ENCODE measurements around the gene TRAPPC12. TPM values are rescaled to one million over a fixed set of nuclear protein-coding genes. Genes with fewer than 3 reads are reported as not detected.

Gene TRAPPC12
- total RNA-seq, 2 experiments from 2014 or later, result 60.0 to 73.1 TPM

DNA sequence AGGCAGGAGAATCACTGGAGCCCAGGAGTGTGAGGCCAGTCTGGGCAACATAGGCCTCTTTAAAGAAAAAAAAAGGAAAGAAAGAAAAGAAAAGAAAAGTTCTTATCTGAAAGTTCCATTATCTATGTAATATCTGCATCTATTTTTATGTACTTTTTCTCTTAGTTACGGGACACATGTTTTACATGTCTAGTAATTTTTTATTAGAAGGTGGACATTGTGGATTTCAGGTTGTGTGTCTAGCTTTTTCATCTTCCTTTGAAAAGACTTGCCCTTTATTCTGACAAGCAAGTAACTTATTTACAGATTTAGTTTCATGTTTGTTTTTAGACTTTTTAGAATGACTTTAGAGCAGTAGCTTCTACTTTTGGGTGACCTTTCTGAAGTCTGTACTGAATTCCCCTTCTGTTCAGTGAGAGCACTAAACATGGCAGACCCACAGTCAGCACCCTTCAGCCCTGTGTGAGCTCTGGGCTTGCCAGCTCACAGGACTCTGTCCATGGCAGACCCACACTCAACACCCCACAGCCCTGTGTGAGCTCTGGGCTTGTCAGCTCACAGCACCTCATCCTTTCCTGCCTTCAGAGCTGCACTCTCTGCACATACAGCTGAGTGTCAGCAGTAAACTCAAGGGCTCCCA, 17.5 kb downstream of the TRAPPC12 start:
- intact Hi-C loops (cut with DNase I, micrococcal nuclease), result no loop called here
- H3K27ac Mint-ChIP-seq, result no peak overlapping the region
- H3K9me3 Mint-ChIP-seq (ENCODE audit: low read depth), result peaks cover 19% of the 10 kb centered on the region

DNA sequence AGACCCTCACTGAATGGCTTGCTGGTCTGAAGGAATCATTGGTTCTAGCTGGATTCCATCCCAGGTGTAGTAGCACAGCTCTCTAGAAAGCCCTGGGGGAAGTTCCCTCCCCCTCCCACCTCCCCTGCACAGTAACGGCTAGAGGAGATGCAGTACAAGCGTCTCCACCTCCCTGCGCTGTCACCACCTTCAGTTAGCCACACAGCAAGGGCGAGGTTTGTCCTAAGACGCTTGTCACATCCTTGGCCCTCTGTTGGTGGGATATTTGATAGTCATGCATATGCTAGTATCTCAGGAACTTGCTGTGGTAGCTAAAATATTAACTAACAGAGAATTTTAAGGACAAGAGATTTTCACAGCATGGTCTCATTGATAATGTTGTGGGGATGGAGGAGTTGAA, 19.4 kb downstream of the TRAPPC12 start:
- intact Hi-C loops (cut with DNase I, micrococcal nuclease), result no loop called here
- H3K36me3 Mint-ChIP-seq (ENCODE audit: low read depth), result peaks cover 66% of the 10 kb centered on the region
- H3K27me3 Mint-ChIP-seq, result no peaks in the 10 kb centered on the region
- ChIA-PET POLR2A (no interaction called here), CTCF (no interaction called here)
- no peak overlapping the region for H3K4me3 Mint-ChIP-seq
- H3K9me3 Mint-ChIP-seq (ENCODE audit: low read depth), result peaks cover 19% of the 10 kb centered on the region
- no peak for DNase-seq
- ATAC-seq, result no peak
- no peaks in the 10 kb centered on the region for H3K4me1 Mint-ChIP-seq
- no peak overlapping the region for H3K27ac Mint-ChIP-seq

More for the DNA sequence above, 17.5 kb downstream of the TRAPPC12 start:
- ATAC-seq (no peak), DNase-seq (no peak)
- Mint-ChIP-seq H3K4me1 (peaks cover 2% of the 10 kb centered on the region), H3K27me3 (no peaks in the 10 kb centered on the region), H3K4me3 (no peak overlapping the region), H3K36me3 (ENCODE audit: low read depth) (peaks cover 72% of the 10 kb centered on the region)
- ChIA-PET CTCF (interaction anchor here (1.1 to 1.3 kb wide), 2 partner anchors 26 to 255 kb away, joined by 3 to 5 read pairs; no protein-coding TSS in a partner anchor), POLR2A (no interaction called here)

- Mint-ChIP-seq H3K36me3 (ENCODE audit: low read depth) (peaks cover 64% of the 10 kb centered on the region), H3K4me1 (no peaks in the 10 kb centered on the region), H3K4me3 (no peak overlapping the region), H3K27ac (no peak overlapping the region), H3K27me3 (no peaks in the 10 kb centered on the region), H3K9me3 (ENCODE audit: low read depth) (peaks cover 19% of the 10 kb centered on the region)
- ChIA-PET POLR2A (no interaction called here), CTCF (no interaction called here)
- intact Hi-C loops (cut with DNase I, micrococcal nuclease), result no loop called here
- ATAC-seq, result no peak
- no peak for DNase-seq
Measured at GRCh38 chr2:3399381-3399780, 19.9 kb downstream of the TRAPPC12 start.

- Mint-ChIP-seq H3K27me3 (no peaks in the 10 kb centered on the region), H3K36me3 (ENCODE audit: low read depth) (peaks cover 63% of the 10 kb centered on the region), H3K4me3 (no peak overlapping the region), H3K4me1 (no peaks in the 10 kb centered on the region), H3K9me3 (ENCODE audit: low read depth) (peaks cover 18% of the 10 kb centered on the region), H3K27ac (no peak overlapping the region)
- ATAC-seq, result no peak
- DNase-seq, result no peak
- ChIA-PET POLR2A (no interaction called here), CTCF (no interaction called here)
- intact Hi-C loops (cut with DNase I, micrococcal nuclease), result no loop called here
Measured at GRCh38 chr2:3399829-3400228, 20.3 kb downstream of the TRAPPC12 start.

GRCh38 chr2:3403587-3404334, 24.3 kb downstream of the TRAPPC12 start:
- ATAC-seq, result no peak
- POLR2A ChIA-PET, result no interaction called here
- peaks cover 35% of the 10 kb centered on the region for H3K36me3 Mint-ChIP-seq (ENCODE audit: low read depth)
- CTCF ChIA-PET, result interaction anchor here (2.5 kb wide), 1 partner anchor 20 kb away, joined by 9 read pairs; no protein-coding TSS in a partner anchor
- H3K4me3 Mint-ChIP-seq, result no peak overlapping the region
- DNase-seq, result no peak
- intact Hi-C loops (cut with DNase I, micrococcal nuclease), result no loop called here
- no peak overlapping the region for H3K27ac Mint-ChIP-seq
- no peaks in the 10 kb centered on the region for H3K27me3 Mint-ChIP-seq
- H3K4me1 Mint-ChIP-seq, result no peaks in the 10 kb centered on the region
- no peaks in the 10 kb centered on the region for H3K9me3 Mint-ChIP-seq (ENCODE audit: low read depth)

- H3K9me3 Mint-ChIP-seq (ENCODE audit: low read depth), result no peaks in the 10 kb centered on the region
- CTCF ChIA-PET, result interaction anchor here (3.0 kb wide), 1 partner anchor 20 kb away, joined by 14 read pairs; no protein-coding TSS in a partner anchor
- no peaks in the 10 kb centered on the region for H3K4me1 Mint-ChIP-seq
- no peak overlapping the region for H3K27ac Mint-ChIP-seq
- H3K27me3 Mint-ChIP-seq, result no peaks in the 10 kb centered on the region
- H3K36me3 Mint-ChIP-seq (ENCODE audit: low read depth), result peaks cover 36% of the 10 kb centered on the region
- ATAC-seq, result no peak
- POLR2A ChIA-PET, result no interaction called here
- no peak overlapping the region for H3K4me3 Mint-ChIP-seq
- DNase-seq, result no peak
- intact Hi-C loops (cut with DNase I, micrococcal nuclease), result no loop called here
Measured at GRCh38 chr2:3404349-3404894, 24.9 kb downstream of the TRAPPC12 start.

GRCh38 chr2:3405307-3405706, 25.8 kb downstream of the TRAPPC12 start:
- no peak for ATAC-seq

GRCh38 chr2:3405876-3406275, 26.4 kb downstream of the TRAPPC12 start:
- H3K27me3 Mint-ChIP-seq, result no peaks in the 10 kb centered on the region
- POLR2A ChIA-PET, result interaction anchor here (0.6 kb wide), 1 partner anchor 13 kb away, joined by 6 read pairs; no protein-coding TSS in a partner anchor

More at GRCh38 chr2:3405307-3405706, 25.8 kb downstream of the TRAPPC12 start:
- DNase-seq, result no peak
- Mint-ChIP-seq H3K27ac (no peak overlapping the region), H3K36me3 (ENCODE audit: low read depth) (peaks cover 37% of the 10 kb centered on the region), H3K9me3 (ENCODE audit: low read depth) (no peaks in the 10 kb centered on the region), H3K4me3 (no peak overlapping the region), H3K4me1 (peaks cover 5% of the 10 kb centered on the region), H3K27me3 (no peaks in the 10 kb centered on the region)
- POLR2A ChIA-PET, result interaction anchor here (0.6 kb wide), 1 partner anchor 12 kb away, joined by 6 read pairs; no protein-coding TSS in a partner anchor
- intact Hi-C loops (cut with DNase I, micrococcal nuclease), result no loop called here
- CTCF ChIA-PET, result interaction anchor here (3.0 kb wide), 1 partner anchor 19 kb away, joined by 14 read pairs; no protein-coding TSS in a partner anchor

DNA sequence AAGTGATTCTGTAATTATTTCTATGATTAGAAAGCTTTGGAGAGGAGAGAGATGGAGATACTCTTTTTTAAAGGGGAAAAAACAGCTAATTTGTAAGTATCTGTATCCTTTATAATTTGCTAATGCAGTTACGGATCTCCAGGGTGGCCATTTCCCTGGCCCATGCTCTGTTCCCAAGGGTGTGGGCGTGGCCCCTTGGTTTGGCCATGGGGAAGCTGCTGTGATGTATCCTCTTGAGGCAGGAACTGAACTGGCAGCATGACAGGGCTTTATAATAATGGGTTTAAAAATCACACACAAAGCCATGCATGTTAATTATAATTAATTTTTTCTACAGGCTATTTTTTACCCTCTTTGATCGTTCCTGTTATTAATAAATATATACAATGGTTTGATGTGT, 27.0 kb downstream of the TRAPPC12 start:
- no peaks in the 10 kb centered on the region for H3K27me3 Mint-ChIP-seq
- H3K36me3 Mint-ChIP-seq (ENCODE audit: low read depth), result peaks cover 33% of the 10 kb centered on the region
- peaks cover 6% of the 10 kb centered on the region for H3K4me1 Mint-ChIP-seq
- DNase-seq, result no peak
- ChIA-PET CTCF (interaction anchor here (3.0 kb wide), 1 partner anchor 18 kb away, joined by 14 read pairs; no protein-coding TSS in a partner anchor), POLR2A (no interaction called here)
- no peak overlapping the region for H3K27ac Mint-ChIP-seq
- no peaks in the 10 kb centered on the region for H3K9me3 Mint-ChIP-seq (ENCODE audit: low read depth)
- ATAC-seq, result no peak
- no peak overlapping the region for H3K4me3 Mint-ChIP-seq
- intact Hi-C loops (cut with DNase I, micrococcal nuclease), result no loop called here

More at GRCh38 chr2:3405876-3406275, 26.4 kb downstream of the TRAPPC12 start:
- CTCF ChIA-PET, result interaction anchor here (3.0 kb wide), 1 partner anchor 18 kb away, joined by 14 read pairs; no protein-coding TSS in a partner anchor
- Mint-ChIP-seq H3K4me3 (no peak overlapping the region), H3K27ac (peak overlapping the region; percentile 34), H3K9me3 (ENCODE audit: low read depth) (no peaks in the 10 kb centered on the region), H3K4me1 (peaks cover 5% of the 10 kb centered on the region), H3K36me3 (ENCODE audit: low read depth) (peaks cover 35% of the 10 kb centered on the region)
- intact Hi-C loops (cut with DNase I, micrococcal nuclease), result no loop called here
- ATAC-seq (no peak), DNase-seq (no peak)

- ATAC-seq, result no peak
- peaks cover 25% of the 10 kb centered on the region for H3K36me3 Mint-ChIP-seq (ENCODE audit: low read depth)
- H3K4me3 Mint-ChIP-seq, result no peak overlapping the region
- H3K9me3 Mint-ChIP-seq (ENCODE audit: low read depth), result no peaks in the 10 kb centered on the region
- ChIA-PET CTCF (no interaction called here), POLR2A (no interaction called here)
- no peak overlapping the region for H3K27ac Mint-ChIP-seq
- intact Hi-C loops (cut with DNase I, micrococcal nuclease), result no loop called here
- H3K27me3 Mint-ChIP-seq, result no peaks in the 10 kb centered on the region
- peaks cover 6% of the 10 kb centered on the region for H3K4me1 Mint-ChIP-seq
- no peak for DNase-seq
Measured at GRCh38 chr2:3408781-3409180, 29.3 kb downstream of the TRAPPC12 start.

GRCh38 chr2:3409627-3410170, 30.2 kb downstream of the TRAPPC12 start:
- no peak overlapping the region for H3K4me3 Mint-ChIP-seq
- H3K27me3 Mint-ChIP-seq, result no peaks in the 10 kb centered on the region
- peaks cover 6% of the 10 kb centered on the region for H3K4me1 Mint-ChIP-seq
- H3K27ac Mint-ChIP-seq, result no peak overlapping the region
- ATAC-seq (no peak), DNase-seq (no peak)
- H3K9me3 Mint-ChIP-seq (ENCODE audit: low read depth), result no peaks in the 10 kb centered on the region
- ChIA-PET CTCF (no interaction called here), POLR2A (no interaction called here)
- intact Hi-C loops (cut with DNase I, micrococcal nuclease), result no loop called here
- H3K36me3 Mint-ChIP-seq (ENCODE audit: low read depth), result peaks cover 21% of the 10 kb centered on the region

Measured in activated CD4-positive, alpha-beta T cell treated with anti-CD3 and anti-CD28 coated beads for 36 hours (primary cell).